HG03575 (cell line): ENCODE results near the gene FOXI2.

Experiments
- ATAC-seq: cut with Tn5 transposase; IDR thresholded peaks from one replicate; pipeline ENCODE4 v1.9.1; 2021; ENCODE audit not compliant: unreplicated experiment, insufficient number of reproducible peaks, low FRiP score; ENCODE audit errors: extremely low read depth

FOXI2 gene

DNA sequence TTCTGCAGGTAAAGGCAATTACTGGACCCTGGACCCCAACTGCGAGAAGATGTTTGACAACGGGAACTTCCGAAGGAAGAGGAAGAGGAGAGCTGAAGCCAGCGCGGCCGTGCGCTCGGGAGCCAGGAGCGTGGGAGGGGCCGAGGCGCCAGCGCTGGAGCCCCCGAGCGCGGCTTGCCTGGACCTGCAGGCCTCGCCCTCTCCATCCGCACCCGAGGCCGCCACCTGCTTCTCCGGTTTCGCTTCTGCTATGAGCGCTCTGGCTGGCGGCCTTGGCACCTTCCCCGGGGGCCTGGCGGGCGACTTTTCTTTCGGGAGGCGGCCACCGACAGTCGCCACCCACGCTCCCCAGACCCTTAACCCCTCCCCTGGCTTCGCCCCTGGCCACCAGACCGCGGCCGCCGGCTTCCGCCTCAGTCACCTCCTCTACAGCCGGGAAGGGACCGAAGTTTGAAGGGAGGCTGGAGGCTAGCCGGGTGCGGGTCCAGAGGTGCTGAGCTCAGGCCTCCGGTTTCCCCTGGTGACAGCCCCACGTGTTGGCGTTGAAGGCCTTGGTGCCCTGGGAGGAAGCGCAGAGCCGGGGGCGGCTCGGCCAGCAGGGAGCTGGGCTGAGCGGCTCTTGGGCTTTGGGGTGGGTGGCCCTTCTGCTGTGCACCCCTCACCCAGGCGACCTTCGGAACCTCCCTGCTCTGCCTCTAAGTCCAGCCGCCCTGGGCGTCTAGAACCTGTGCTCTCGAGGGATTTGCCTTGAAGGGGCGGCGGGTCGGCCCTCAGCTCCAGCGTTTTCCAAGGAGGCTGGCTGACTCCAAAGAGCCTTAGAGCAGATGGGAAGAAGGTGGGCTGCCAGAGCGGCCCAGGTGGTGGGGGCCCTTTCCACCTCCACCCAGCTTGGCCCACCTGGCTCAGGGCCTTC, 1.8 kb downstream of the FOXI2 start:
- ATAC-seq: no peak

DNA sequence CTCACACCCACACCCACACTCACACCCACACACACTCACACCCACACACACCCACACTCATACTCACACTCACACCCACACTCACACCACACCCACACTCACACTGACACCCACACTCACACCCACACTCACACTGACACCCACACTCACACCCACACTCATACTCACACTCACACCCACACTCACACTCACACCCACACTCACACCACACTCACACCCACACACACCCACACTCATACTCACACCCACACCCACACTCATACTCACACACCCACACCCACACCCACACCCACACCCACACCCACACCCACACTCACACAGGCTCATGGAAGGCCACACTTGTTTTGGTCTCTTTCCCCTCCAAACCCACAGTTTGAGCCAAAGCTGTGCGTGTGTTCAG, 2.9 kb downstream of the FOXI2 start:
- ATAC-seq: no peak

- no peak for ATAC-seq
Observed at GRCh38 chr10:127740596-127740995, 3.6 kb downstream of the FOXI2 start.

DNA sequence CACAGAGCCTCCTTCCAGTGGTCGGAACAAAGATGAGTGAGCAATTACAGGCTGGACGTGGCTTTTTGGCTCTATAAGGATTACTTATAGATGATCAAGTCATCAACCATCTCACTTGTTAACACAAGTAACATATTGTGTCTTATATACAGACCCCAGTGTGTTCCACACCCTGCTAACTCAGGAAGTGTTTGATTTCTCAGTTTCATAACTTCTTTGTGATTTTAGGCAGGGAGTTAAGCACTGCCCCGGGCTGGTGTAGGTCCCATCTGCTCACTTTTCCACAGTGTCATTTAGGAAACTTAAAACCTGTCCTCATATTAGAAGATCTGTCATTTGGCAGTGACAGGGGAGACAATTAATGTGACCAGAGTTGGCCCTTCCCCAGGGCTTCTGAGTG, 6.2 kb downstream of the FOXI2 start:
- ATAC-seq: no peak

DNA sequence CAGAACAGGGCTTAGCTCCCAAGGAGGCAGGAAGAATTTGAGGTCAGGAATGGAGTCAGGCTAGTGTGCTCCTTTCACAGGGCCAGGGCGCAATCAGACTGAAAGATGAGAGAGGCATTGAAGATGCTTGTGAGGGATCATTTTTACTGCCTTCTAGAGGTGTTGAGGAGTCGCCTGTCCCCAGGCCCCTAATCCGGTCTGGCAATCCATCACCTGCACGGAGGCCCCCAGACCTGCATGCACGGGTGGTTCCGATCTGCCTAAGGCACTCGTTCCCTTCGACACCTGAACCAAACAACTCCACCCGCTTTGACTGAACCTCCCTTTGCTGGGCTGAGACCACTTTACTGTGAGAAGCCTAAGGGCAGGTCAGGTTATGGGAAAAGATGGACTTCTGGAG, 8.0 kb downstream of the FOXI2 start:
- ATAC-seq: no peak

DNA sequence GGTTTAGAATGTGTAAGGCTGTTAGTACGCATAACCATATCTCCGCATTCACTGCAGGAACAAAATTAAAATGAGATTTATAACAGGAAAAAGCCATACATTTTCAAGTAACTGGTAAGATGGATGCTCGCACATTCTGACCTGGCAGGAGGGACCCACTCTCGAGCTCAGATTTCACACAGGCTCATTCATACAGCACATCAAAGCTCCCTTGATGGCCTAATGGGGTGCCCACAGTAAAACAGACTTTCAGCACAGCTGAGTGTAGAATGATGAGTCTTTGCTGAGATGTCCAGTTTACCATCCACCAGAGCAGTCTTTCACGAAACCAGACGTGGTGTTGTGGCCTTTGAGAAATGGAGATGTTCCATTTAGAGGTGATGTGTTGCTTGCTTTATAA, 8.9 kb downstream of the FOXI2 start:
- ATAC-seq: no peak

- ATAC-seq: no peak
Observed at GRCh38 chr10:127755753-127756152, 18.8 kb downstream of the FOXI2 start.

DNA sequence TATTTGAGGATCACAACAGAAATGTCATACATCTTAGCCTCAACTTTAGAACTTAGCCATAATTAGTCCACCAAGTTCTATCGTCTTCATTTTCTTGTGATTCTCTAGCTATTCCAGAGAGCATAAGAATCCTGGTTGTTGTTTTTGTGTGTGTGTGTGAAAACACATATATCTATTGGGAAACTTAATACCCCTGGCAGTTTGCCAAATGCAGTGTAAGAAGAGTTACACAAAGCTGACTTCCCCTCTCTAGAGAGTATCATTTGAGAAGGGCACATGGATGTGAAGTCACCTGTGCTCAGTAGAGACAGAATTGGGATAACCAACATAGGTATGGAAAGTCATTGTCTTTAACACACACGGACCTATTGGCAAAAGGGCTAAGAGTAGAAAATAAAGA, 19.3 kb downstream of the FOXI2 start:
- no peak for ATAC-seq

GRCh38 chr10:127757033-127757432, 20.0 kb downstream of the FOXI2 start:
- no peak for ATAC-seq

DNA sequence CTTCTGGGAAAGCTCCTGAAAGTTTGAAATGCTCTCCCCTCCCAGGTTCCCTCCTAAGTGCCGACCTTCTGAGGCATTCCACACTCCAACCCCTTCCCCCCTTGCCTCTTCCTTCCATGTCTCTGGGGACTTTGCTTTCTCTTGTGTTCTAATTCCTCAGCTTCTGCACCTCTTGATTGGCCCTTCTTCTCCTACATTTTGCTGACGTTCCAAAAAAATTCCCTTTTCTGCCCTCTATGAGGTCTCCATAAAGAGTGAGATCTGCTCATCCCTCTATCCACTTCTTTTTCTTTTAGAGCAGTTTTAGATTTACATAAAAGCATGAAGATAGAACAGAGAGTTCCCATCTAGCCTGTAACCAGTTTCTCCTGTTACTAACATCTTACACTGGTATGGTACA, 22.3 kb downstream of the FOXI2 start:
- ATAC-seq: no peak

DNA sequence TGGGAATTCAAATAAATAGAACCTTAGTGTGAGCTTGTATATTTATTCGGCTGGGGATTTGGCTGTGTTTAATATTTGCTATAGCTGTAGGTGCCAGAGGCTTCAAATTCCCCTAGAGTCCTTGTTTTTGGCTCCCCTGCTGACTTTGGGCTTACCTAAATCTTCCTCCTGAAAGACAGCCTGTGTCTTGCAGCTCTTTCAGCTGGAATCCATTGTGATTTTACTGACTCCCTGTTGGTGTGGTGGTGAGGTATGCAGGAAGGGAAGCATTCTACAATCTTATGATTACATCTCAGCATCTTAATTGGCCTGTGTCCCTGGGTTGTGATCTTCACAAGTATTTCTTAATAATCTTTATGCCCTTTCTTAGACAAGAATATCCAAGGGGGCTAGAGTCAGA, 25.9 kb downstream of the FOXI2 start:
- ATAC-seq: no peak

DNA sequence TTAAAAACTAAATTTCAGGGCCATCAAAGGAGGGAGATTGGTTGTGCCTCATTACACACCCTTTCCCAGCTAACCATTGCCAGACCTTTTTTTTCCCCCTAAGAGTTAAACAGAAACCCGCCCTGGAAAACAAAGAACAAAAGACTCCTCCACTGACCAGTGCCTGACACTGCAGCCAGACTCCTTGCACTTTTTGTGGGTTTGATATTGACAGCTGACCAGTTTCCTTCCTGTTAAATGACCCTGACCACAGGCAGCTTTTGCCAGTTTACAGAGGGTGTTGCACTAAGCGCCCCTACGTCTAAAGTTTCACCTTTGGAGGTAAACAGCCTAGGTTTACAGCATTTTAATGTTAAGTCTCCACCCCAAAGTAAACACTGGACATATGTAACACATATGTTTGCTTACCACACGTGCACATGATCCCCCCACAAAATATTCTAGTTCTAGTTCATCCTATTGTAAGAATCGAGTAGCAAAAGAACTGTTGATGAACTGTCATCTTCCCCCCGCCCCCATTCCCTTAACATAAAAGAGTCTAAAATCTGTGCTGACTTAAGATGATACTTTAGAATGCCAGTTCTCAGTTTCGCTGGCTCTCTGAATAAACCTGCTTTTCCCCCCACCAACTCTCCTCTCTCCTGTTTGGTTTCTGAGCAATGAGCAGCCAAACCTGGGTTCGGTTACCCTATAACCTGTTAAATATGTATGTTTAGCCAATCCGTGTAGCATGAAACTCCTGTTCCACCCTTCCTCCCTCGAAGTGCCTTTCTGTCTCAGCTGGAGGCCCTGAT, 38.0 kb downstream of the FOXI2 start:
- no peak for ATAC-seq

- no peak for ATAC-seq
Observed at GRCh38 chr10:127776816-127777215, 39.8 kb downstream of the FOXI2 start.

- no peak for ATAC-seq
Observed at GRCh38 chr10:127781412-127781811, 44.4 kb downstream of the FOXI2 start.

DNA sequence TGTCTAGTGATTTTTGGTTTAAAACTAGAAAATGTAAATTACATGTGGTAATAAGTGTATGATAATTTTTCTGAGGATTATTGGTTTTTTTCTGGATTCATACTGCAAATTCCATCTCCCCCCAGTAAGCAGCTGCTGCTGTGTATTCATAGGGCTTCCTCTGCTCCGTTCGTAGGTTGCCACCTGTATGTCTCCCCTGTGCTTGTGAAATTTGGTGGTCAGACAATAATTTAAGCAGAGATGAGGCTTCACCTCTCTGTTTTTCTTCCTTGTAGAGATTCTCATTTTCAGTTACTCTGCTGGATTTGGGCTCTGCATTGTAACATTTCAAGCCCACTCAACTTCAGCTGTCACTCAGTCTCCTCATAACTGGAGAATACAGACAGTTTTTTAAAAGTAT, 50.9 kb downstream of the FOXI2 start:
- ATAC-seq: no peak

DNA sequence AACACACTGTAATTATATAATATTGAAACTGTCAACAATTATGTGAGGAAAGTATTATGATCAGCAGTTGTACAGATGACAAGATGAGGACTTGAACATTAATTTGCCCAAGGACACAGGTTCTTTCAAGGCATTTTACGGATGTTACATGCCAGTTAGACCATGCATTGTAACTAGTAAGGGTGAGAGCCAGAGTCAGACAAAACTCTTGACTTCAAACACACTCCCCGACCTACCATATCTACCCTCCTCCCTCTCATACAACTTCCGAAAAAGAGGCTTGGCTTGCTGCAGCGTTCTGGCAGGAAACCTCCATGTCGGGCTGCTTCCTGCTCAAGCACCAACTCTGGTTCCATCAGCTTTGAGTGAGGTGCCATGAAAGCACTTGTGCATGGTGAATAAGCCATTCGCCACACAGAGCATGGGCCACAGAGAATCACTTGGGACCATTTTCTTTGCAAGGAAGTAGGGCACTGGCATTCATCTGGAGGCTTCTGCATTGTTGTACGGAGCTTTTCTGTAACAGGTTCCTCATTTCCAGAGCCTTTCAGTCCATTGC, 53.2 kb downstream of the FOXI2 start:
- no peak for ATAC-seq
